ENCODE data around the gene EDC3. TPM values are rescaled to one million over a fixed set of nuclear protein-coding genes. Genes with fewer than 3 reads are reported as not detected.
"Not testable (repeated sequence)": the region's sequence is repeated elsewhere in the genome, so short reads cannot be mapped to it uniquely, and the experiment has no call there.

EDC3 gene
- total RNA-seq, 1 donor from 2014 or later: 11.0 TPM

GRCh38 chr15:74599156-74599555 lies 96.7 kb downstream of the EDC3 start:
- DNase-seq (ENCODE audit: low read depth): no peak
- peak overlapping the region; percentile 79 for H3K4me3 ChIP-seq (ENCODE audit: low read depth, low read length)
- TF ChIP-seq, protein P1, sequence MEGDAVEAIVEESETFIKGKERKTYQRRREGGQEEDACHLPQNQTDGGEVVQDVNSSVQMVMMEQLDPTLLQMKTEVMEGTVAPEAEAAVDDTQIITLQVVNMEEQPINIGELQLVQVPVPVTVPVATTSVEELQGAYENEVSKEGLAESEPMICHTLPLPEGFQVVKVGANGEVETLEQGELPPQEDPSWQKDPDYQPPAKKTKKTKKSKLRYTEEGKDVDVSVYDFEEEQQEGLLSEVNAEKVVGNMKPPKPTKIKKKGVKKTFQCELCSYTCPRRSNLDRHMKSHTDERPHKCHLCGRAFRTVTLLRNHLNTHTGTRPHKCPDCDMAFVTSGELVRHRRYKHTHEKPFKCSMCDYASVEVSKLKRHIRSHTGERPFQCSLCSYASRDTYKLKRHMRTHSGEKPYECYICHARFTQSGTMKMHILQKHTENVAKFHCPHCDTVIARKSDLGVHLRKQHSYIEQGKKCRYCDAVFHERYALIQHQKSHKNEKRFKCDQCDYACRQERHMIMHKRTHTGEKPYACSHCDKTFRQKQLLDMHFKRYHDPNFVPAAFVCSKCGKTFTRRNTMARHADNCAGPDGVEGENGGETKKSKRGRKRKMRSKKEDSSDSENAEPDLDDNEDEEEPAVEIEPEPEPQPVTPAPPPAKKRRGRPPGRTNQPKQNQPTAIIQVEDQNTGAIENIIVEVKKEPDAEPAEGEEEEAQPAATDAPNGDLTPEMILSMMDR (conservative IDR thresholded peaks at IDR 0.05; ENCODE audit: low read depth, low read length): no peak

DNA sequence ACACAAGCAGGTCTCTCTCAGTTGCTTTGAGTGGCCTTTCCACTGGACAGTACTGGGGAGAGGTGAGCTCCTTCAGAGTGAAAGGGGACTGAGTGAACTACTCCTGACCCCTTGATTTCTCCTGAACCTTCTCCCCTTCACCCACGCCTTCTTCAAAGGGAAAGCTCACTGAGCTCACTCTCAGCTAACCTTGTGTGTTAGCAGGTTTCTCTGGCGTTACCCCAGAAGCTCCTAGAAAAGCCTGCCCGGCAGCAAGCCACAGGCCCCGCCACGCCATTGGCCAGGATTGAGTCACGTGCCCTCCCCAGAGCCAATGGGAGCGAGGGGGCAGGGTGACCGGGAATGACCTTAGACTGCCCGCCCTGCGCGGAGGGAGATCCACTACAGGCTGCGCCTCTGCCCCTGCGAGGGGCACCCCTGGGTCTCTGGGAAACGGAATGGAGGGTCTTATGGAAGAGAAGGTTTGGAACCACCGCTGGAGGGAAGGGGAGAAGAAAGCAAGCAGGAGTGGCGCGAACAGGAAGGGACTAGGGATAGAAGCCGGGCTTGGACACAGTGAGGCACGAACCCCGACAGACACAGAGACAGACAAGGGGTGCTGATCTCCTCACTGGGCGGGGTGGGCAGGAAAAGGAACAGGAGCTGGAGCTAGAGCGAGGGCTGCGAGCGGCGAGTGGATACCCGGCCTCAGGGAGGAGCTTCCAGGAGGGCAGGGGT lies 97.5 kb downstream of the EDC3 start:
- TF ChIP-seq, protein P1 (conservative IDR thresholded peaks at IDR 0.05; ENCODE audit: low read depth, low read length): no peak
- DNase-seq (ENCODE audit: low read depth): no peak
- H3K4me3 ChIP-seq (ENCODE audit: low read depth, low read length): peak overlapping the region; percentile 79

GRCh38 chr15:74597146-74597705 lies 98.6 kb downstream of the EDC3 start:
- not testable (repeated sequence) for H3K4me3 ChIP-seq (ENCODE audit: low read depth, low read length); DNase-seq (ENCODE audit: low read depth)

DNA sequence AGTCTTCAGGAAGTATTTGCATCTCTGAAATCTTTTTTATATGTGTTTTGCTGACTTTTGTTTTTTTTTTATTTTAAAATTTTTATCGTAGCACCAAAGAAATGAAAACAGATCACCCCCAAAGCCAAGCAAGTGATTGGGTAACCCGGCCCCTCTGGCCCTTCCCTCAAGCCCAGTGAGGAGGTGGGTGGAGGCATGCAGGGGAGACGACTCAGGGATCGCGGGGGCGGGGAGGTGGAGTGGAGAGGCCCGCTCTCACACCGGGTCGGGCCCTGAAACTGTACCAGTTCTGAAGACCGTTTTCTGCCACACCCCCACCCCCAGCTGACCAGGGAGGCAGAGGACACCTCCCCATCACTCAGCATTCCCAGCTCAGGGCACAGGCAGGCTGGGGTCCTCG lies 99.1 kb downstream of the EDC3 start:
- not testable (repeated sequence) for DNase-seq (ENCODE audit: low read depth); H3K4me3 ChIP-seq (ENCODE audit: low read depth, low read length)

DNA sequence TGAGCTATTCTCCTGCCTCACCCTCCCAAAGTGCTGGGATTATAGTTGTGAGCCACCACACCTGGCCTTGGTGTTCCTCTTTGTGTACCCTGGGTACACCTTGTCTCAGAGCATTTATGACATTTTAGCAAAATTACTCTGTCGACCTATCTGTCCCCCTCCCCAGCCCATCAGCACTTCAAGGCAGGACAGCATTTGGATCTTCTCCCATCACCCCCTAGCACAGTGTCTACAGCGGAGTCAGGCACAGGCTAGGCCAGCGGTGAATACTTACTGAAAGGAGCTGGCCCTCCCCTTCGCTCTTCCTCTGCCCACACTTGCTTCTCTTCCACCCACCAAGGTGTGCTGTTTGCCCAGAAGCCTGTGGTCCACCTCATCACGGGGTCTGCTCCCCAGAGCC lies 100.6 kb downstream of the EDC3 start:
- no peak overlapping the region for H3K4me3 ChIP-seq (ENCODE audit: low read depth, low read length)
- TF ChIP-seq, protein P1 (conservative IDR thresholded peaks at IDR 0.05; ENCODE audit: low read depth, low read length): no peak
- no peak for DNase-seq (ENCODE audit: low read depth)

- TF ChIP-seq, protein P1 (conservative IDR thresholded peaks at IDR 0.05; ENCODE audit: low read depth, low read length): no peak
- H3K4me3 ChIP-seq (ENCODE audit: low read depth, low read length): no peak overlapping the region
- DNase-seq (ENCODE audit: low read depth): no peak
These were observed 101.4 kb downstream of the EDC3 start for GRCh38 chr15:74594455-74594854.

- TF ChIP-seq, protein P1 (conservative IDR thresholded peaks at IDR 0.05; ENCODE audit: low read depth, low read length): no peak
- H3K4me3 ChIP-seq (ENCODE audit: low read depth, low read length): no peak overlapping the region
- no peak for DNase-seq (ENCODE audit: low read depth)
These were observed 102.7 kb downstream of the EDC3 start for GRCh38 chr15:74593122-74593521.

- no peak overlapping the region for H3K4me3 ChIP-seq (ENCODE audit: low read depth, low read length)
- no peak for DNase-seq (ENCODE audit: low read depth)
- TF ChIP-seq, protein P1 (conservative IDR thresholded peaks at IDR 0.05; ENCODE audit: low read depth, low read length): no peak
These were observed 103.6 kb downstream of the EDC3 start for GRCh38 chr15:74592222-74592621.
